Esophagus squamous epithelium (tissue), 4 donors: Measurements from ENCODE around the gene DBR1.

Source experiments
- CTCF ChIP-seq, 6 experiments: fragments of 450-650 bp in 4 of 6; fragments of 200-600 bp in 2 of 6; sonication (generic) in 2 of 6; IDR thresholded peaks; one replicate each; pipeline ENCODE4 v1.5.1; 2016 to 2019; ENCODE audit warnings: antibody characterized with exemption in 6 of 6, mild to moderate bottlenecking in 4 of 6, moderate library complexity in 4 of 6
- POLR2A ChIP-seq, 4 donors: fragments of 450-650 bp; IDR thresholded peaks; one replicate each; pipeline ENCODE4 v1.6.1; 2017; ENCODE audit warnings: antibody characterized with exemption in 4 of 4, mild to moderate bottlenecking in 4 of 4, moderate library complexity in 3 of 4

- TF ChIP-seq CTCF (IDR thresholded peaks at IDR 0.05) (no peak), POLR2A (IDR thresholded peaks at IDR 0.05) (no peak)
These were observed 62.4 kb downstream of the DBR1 start for GRCh38 chr3:138112362-138112761.
